NCI-H69 (cell line): ENCODE measurements around the gene POLR3K.
A peak's percentile ranks its signal among the peaks of the same experiment; 100 is the strongest.

ENCODE experiments used
- DNase-seq: peaks from one replicate; lab custom pipeline; 2025; lab: John Stamatoyannopoulos, UW

Gene POLR3K

DNA sequence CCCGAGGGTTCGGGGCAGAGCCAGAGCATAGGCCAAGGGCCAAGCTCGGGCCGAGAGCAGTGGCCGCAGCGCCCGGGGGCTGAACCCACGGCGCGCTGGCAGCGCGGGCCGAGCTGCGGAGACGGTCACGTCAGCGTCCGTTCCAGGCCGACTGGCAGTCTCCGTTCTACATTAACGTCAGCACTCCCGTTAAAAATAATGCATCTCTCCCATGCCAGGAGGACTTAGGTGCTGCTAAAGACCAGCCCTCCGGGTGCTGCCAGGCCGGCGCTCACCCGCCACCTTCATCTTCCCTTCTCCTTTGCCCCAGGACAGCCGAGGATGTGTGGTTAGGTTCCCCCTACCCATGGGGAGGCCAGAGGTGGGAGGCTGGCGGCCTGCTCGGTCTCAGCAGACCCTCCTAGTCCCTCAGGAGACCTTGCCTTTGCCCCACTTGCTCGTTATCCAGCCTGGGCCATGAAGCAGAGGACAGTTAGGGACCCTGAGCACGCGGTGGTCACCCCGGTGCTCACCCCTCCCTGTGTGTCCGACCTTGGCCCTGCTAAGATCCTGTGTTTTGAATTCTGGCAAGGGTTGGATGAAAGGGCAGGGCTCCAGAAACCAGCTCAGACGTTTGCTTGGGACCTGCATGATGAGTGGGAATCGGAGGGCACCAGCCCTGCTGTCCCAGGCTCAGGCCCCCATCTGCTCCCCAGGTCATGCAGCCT lies 25.2 kb upstream of the POLR3K start:
- DNase-seq, result peak; percentile 58

DNA sequence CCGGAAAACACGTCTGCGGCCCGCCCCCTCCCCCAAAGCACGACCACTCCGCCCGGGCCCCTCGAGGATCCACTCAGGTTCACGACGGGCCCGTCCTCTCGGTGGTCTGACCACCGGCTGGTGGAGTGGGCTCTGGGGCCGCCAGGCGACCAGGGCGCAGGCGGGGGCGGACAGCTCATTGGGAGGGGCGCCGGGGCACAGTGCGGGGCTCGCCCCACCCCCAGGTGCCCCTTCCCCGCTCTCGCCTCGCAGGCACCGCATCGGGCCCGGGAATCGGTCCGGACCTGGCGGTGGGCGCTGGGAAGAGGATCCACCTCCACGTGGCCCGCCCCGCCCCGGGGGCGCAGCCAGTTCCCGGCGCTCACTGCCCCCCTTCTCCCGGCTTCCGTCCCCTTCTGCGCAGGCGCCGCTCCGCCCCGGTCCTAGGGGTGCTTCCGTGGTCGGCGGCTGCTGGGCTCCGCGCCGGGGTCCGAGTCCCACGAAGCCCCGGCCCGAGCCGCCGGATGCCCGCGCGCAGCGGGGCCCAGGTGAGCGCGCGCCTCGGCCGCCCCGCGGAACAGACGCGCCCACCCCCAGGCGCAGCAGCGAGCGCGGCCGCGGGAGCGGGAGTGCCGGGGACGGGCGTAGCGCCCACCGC lies 24.5 kb upstream of the POLR3K start, which contains the start of gene MPG:
Gene MPG (plus strand): TSS at position 419 of the 637 bp plus-strand sequence. CDS start 85 bp downstream, at position 504.
- peak; percentile 93 for DNase-seq

DNA sequence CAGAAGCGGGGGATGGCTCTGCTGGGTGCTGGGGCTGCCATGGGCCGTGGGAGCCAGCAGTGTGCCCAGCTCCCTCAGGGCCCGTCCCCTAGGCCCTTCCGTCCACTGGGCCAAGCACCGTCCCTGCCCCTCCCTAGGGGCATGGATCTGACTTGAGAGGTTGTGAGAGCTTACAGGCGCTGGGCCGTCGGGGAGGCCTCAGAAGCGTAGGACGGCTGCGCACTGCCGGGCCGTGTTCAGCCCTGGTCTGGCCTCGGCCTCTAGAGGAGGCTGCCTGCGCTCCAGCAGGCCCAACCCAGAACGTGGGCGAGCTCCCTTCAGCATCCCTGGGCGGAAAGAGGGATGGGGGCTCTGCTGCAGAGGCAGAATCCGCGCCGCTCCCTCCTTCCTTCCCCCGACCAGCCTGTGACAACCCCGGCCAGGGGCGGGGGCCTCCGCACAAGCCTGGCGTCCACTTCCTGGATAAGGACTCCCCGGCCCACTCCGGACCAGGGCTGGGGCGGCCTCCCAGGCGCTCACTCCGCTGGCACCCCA lies 23.9 kb upstream of the POLR3K start:
- peak; percentile 51 for DNase-seq

DNA sequence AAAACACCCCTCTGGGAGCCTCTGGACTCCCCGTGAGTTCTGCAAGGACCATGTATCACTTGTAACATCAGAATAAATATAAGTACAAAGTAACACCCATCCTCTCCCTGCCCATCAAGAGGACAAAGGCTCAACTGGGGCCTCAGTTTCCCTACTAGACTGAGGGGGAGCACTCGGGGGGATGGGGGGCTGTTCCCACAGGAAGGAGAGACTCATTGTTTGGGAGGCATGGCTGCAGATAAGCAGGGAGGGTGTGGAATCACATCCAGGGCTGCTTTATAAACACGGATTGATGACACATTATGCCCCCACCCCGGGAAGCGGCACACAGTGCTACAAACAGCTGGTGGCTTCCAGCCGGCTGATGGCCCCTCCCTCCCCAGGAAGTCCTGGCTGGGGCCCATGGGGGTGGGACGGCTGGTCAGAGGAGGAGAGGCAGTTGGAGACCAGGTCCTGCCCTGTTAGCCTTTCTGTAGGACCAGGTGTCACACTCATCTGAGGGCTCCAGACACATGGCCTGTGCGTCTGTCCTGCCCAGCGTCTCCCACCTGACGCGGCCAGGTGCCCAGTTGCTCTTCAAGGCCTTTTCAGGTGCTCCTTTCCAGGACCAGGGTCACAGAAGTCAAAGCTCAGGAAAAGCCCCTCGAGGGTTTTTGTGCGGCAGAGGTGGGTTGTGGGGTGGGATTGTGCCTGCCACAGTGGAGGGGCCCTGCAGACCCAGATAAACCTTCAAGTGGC lies 23.3 kb upstream of the POLR3K start:
- peak; percentile 73 for DNase-seq

DNA sequence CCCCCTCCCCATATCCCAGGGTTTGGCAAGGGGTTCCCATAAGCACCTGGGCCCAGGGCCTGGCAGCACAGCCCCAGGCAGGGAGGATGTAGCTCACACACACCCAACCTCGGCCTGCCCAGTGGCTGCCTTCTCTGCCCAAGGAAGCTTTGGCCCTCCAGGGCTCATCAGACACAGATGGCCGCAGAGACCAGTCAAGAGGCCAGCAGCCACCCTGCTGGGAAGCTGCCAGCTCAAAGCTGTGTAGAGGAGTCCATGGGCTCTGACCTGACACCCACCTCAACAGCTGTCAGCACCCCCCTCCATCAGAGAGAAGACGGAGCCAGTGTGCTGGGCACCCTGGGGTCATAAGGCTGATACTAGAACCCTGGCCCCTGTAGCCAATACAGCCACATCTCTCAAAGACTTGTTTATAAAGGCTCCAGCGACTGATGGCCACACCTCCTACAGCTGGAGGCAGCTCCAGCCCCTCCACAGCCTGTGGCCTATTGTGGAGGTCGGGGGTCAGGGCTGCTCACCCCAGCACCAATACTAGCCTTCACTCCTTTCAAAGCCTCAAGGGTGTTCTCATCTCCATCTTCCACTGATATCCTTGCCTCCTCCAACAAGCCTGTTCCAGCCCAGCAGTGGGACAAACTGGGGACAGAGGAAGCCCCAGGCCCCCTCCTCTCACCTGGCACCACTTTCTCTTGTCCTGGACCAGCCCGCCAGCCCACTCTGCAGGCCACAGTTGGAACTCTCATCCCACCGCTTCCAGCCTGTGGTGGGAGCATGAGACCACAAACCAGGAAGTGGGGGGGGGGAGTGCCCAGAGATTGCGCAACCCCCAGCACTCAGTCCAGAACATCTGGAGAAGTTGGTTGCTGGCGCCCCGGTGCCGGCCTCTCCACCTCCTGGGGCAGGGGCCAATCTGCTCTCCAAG lies 22.4 kb upstream of the POLR3K start:
- peak; percentile 36 for DNase-seq

DNA sequence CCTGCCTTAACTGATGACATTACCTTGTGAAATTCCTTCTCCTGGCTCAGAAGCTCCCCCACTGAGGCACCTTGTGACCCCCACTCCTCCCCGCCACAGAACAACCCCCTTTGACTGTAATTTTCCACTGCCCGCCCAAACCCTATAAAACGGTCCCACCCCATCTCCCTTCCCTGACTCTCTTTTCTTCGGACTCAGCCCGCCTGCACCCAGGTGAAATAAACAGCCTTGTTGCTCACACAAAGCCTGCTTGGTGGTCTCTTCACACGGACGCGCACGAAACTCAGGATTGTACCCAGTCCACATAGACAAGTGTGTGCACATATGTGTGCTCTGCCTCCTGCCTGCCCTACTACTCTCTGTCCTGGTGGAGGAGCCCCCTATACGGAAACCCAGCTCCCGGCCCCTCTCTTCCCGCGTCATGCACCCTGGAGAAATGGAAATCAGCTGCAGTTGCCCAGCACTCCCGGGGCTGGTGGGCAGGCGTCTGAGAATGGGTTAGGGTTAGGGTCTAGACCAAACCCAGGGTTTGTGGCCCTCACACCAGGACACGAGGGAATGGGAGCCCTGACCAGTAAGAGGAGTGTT lies 21.4 kb upstream of the POLR3K start:
- DNase-seq, result no peak

DNA sequence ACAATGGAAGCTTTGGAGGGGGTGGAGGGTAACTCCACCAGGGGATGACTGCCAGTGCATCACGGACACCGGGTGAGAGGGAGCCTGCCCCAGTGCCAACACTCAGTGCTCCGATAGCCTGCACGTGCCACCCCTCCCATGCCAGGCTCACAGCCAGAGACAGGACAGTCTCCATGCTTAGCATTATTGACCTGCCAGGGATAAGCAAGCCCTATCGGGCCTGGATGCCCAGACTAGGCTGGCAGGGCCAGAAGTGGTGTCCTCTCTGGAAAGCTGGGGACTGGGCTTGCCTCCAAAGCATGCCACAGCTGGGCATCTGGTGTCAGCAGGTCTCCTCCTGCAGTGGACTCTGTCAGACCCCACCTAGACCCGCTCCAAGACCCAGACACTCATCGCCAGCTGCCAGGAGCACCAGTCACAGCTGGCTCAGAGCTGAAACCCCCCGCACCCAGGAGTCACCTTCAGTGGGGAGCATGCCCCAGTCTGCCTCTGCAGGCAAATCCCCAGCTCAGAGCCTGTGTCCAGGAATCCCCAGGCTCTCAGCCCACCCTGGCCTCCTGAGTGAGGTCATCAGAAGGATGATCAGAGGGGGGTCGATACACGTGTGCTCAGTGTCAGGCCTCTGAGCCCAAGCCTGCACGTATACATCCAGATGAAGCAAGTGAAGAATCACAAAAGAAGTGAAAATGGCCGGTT lies 20.8 kb upstream of the POLR3K start:
- no peak for DNase-seq

DNA sequence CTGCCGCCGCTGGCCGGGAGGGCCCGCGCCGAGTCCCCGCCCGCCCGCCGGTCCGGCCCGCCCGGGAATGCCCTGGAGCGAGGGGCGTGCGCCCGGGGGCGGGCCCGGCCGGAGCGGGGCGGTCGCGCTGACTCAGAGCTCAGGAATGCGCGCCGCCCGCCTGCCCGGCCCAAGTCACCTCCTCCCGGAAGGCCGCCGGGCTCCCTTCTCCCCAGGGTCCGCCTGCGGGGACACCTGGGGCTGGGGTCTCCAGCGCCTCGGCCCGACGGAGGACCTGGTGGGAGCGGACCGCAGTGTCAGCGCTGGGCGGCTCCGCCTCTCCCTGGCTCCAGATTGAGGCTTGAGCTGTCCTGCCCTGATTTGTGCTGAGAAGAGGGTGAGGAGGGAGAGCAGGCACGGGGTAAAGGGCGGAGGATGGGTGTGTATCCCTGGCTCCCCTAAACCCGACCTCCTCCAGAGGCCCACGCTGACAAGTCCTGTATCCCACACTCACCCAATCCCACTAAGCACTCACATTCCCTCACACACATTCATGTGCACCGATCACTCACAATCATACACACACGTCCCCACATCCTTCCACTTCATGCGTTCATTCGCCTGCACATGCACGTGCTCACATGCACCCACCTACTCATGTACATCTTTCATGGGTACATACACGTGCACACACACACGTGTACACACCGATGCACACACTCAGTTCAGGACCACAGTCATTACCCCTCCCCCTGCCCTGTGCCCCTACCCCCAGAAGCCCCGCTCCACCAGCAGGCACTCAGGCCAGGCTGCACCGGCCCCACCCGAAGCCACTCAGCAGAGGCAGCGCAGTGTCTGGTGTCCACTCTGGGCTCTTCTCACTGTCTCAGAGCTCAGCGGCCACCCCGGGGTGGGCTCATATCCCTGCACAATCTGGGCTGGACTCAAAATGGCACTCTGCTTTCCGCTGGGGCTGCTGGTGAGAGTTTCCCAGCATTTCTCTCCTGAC lies 19.4 kb upstream of the POLR3K start, which contains the start of gene RHBDF1:
Gene RHBDF1 (minus strand): TSS at position 71 of the 988 bp plus-strand sequence. CDS start 7,616 bp downstream, outside the sequence.
- DNase-seq, result peak; percentile 63

DNA sequence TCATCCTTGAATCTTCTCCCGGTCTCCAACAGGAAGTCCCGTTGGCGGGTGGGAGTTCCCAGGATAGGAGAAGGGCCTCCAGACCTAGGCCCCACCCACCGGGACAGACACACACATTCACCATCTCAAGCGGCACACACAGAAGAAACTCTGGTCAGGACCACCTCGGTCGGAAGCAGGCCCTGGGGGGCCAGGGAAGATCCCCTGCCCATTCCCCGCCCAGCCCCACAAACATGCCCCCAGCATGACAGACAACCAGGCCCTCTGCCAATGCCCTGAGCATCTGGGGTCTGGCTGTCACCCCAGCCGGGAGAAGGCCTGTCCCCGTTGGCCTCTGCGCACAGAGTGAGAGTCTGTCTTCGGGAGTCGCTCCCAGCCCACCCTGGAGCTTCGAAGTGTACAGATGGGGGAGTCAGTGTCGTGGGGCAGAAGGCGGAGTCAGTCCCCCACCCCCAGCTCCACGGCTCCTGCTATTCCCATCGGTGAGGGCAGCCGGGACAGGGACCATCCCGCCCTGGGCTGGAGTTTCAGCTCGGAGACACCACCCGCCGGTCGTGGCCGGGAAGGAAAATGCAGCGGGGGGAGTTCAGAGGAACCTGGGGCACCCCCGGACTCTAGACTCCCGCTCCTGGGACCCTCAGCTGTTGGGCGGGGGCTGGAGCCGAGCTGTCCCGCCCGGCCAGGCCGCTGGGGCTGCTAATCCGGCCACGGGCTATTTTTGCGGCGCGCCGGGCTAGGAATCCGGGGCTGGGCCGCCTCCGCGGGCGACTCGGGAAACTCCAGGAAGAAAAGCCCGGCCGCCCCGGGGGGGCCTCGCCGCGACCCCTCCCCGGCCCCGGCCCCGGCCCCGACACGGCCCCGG lies 18.4 kb upstream of the POLR3K start:
- no peak for DNase-seq

DNA sequence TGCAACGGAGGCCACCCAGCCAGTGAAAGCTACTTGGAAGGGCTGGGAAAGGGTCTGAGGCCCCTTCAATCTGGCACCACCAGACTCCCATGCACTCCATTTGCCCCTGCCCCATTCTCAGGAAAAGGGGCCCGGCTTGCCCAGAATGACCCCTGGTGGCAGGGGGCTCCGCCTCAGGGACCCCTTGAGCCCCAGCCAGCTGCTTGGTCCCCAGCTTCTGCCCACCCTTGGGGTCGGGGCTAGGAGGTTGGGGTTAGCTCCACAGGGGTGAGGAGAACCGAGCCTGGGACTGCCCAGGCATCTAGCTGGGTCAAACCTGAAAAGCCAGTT lies 17.8 kb upstream of the POLR3K start:
- DNase-seq, result no peak

DNA sequence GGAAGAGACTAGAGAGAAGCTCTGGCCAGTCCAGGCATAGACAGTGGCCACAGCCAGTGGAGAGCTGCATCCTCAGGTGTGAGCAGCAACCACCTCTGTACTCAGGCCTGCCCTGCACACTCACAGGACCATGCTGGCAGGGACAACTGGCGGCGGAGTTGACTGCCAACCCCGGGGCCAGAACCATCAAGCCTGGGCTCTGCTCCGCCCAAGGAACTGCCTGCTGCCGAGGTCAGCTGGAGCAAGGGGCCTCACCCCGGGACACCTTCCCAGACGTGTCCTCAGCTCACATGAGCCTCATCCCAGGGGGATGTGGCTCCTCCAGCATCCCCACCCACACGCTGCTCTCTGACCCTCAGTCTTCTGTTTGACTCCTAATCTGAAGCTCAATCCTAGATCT lies 15.8 kb upstream of the POLR3K start:
- no peak for DNase-seq

DNA sequence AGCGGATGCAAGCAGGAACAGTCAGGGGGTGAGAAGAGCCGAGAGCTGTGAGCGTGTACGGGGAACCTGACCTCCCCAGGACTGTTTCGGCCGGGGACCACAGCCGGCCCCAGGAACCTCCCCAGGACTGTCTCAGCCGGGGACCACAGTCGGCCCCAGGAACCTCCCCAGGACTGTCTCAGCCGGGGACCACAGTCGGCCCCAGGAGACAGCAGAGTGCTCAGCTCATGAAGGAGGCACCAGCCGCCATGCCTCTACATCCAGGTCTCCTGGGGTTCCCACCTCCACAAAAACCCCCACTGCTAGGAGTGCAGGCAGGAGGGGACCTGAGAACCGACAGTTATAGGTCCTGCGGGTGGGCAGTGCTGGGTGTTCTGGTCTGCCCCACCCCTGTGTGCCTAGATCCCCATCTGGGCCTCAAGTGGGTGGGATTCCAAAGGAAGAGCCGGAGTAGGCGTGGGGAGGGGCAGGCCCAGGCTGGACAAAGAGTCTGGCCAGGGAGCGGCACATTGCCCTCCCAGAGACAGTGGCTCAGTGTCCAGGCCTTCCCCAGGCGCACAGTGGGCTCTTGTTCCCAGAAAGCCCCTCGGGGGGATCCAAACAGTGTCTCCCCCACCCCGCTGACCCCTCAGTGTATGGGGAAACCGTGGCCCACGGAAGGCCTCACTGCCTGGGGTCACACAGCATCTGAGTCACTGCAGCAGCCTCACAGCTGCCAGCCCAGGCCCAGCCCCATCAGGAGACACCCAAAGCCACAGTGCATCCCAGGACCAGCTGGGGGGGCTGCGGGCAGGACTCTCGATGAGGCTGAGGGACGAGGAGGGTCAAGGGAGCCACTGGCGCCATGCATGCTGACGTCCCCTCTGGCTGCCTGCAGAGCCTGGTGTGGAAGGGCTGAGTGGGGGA lies 14.7 kb upstream of the POLR3K start:
- no peak for DNase-seq

DNA sequence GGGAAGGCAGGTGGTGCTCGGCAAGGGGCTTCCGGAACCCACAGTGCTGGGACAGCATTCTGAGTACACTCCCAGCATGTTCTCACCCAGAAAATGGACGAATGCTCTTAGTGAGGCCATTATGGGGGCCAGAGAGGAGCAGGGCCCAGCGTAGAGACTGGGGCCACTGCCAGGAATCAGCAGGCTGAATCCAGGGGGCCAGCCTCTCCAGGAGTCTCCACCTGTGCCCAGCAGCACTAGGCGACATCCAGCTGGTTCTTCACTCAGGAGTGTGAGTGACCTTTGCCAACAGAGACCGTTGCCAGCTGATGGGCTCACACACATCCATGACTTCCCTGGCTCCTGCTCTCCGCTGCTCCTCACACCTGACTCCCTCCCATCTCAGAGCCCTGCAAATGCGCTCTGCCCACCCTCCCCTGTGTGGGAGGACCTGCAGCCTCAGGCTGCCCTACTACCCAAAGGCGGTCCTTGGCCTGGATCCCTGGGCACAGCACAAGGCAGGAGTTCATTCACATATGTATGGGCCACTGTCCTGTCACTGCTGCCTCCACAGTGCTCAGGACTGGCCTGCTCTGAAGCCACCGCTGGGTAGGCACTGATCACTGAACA lies 13.9 kb upstream of the POLR3K start:
- DNase-seq, result peak; percentile 78

DNA sequence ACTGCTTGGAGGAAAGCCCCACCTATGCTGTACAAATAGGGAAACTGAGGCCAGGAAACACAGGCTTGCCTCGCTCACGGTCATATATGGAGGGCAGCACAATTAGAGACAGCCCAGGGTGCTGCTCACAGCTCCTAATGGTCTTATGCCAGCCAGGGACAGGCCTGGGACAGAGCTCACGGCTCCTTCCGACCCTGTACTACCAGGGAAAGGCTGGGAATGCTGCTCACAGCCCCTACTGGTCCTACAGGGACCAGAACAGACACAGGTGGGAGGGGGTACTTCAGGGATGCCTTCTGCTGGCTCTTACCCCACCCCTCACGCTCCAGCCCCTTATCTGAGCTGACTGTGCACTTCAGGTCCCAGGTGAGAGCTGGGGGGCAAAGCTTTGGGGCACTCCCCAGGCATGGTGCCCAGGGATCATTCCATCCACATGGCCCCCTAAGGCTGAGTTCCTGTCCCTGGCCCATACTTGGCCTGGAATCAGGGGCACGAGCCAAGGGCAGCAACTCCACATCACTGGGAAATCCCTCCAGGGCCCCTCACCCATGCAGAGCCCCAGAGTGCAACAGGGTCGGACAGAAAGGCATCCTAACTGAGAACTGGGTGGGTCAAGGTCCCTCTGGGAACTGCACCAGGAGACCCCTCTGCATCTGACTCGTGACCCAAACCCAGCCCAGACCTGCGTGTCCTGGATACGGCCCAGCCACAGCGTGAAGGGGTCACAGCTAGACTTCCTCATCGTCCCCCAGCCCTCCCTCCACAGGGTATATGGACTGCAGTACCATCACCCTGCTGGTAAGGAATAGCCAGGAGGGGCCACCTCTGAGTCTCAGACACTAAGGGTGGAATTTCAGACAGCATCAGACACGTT lies 13.1 kb upstream of the POLR3K start:
- DNase-seq, result no peak

DNA sequence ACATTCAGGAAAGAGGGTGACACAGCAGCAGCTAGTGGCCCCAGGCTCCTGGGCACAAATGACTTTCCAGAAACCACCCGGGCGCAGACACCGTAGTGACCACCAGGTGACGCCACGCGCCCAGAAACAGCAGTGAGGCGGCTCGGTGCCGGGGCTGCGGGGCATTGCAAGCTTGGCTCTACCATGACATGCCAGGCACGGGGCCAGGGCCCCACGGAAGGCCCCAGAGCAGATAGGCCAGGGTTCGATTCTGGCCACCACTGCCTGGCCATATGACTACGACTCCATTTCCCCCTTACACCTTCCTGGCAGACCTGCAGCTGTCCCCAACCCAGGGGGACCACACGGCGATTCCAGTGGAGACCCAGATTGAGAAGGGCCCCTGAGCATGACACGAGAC lies 12.3 kb upstream of the POLR3K start:
- DNase-seq, result peak; percentile 83

DNA sequence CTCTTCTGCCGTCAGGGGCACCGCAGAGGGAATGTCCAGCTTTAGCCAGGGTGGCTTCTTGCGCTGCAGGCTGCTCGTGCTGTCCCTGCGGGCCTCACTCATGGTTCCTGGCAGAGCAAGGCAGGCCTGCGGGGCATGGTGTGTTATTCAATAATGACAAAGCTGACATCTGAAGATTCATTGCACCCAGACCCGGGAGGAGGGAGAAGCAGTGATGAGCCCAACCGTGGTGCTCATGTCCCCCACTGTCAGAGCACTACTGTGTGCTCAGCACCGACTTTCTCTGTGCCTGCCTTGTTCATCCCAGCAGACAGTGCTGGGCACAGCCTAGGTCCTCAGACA lies 11.5 kb upstream of the POLR3K start:
- no peak for DNase-seq
